Measurements from ENCODE around the gene MACO1. TPM values are rescaled to one million over a fixed set of nuclear protein-coding genes. Genes with fewer than 3 reads are reported as not detected.

The MACO1 gene
- total RNA-seq, 1 donor: 19.9 TPM

DNA sequence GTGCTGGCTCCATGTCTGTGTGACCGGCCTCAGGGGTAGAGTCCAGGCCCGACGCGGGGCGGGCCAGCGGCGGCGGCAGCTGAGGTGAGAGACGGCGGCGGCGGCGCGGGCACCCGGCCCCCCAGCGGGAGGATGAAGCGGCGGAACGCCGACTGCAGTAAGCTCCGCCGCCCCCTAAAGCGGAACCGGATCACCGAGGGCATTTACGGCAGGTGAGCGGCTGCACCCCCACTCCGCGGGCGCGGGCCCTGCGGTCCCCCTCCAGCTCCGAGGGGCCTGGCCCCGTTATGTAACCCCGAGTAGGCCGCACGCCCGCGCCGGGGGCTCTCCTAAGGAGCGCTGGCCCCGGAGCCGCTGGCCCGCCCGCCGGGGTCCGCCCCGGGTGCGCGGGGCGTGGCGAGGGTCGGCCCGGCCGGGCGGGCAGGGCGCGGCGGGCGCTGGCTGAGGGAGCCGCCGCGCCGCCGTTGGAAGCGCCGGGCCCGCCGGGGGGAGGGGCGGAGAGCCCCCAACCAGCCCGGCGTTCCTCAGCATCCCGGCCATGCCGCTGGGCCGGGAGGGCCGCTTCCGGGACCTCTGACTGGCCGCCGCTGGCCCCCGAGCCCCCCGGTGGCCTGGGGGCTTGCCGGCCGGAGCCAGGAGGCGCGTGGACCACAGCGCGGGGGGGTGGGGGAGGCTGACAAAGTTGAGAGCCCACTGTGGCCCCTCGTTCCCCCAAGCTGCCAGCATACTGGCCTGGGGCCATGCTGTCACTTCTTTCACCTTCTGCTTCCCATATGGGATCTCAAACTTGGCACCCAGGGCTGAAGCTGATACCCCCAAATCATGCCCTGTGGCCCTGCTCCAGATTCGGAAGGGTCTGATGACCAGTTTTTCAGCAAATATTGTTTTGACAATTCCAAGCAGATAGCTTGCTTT lies 527 bp downstream of the MACO1 start:
- TF ChIP-seq, protein P1, sequence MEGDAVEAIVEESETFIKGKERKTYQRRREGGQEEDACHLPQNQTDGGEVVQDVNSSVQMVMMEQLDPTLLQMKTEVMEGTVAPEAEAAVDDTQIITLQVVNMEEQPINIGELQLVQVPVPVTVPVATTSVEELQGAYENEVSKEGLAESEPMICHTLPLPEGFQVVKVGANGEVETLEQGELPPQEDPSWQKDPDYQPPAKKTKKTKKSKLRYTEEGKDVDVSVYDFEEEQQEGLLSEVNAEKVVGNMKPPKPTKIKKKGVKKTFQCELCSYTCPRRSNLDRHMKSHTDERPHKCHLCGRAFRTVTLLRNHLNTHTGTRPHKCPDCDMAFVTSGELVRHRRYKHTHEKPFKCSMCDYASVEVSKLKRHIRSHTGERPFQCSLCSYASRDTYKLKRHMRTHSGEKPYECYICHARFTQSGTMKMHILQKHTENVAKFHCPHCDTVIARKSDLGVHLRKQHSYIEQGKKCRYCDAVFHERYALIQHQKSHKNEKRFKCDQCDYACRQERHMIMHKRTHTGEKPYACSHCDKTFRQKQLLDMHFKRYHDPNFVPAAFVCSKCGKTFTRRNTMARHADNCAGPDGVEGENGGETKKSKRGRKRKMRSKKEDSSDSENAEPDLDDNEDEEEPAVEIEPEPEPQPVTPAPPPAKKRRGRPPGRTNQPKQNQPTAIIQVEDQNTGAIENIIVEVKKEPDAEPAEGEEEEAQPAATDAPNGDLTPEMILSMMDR (IDR thresholded peaks at IDR 0.05; ENCODE audit: insufficient read depth, low read depth, low read length): no peak
- DNase-seq (ENCODE audit: low read depth): no peak
- H3K4me3 ChIP-seq (ENCODE audit: low read depth, low read length): peak overlapping the region; percentile 78

DNA sequence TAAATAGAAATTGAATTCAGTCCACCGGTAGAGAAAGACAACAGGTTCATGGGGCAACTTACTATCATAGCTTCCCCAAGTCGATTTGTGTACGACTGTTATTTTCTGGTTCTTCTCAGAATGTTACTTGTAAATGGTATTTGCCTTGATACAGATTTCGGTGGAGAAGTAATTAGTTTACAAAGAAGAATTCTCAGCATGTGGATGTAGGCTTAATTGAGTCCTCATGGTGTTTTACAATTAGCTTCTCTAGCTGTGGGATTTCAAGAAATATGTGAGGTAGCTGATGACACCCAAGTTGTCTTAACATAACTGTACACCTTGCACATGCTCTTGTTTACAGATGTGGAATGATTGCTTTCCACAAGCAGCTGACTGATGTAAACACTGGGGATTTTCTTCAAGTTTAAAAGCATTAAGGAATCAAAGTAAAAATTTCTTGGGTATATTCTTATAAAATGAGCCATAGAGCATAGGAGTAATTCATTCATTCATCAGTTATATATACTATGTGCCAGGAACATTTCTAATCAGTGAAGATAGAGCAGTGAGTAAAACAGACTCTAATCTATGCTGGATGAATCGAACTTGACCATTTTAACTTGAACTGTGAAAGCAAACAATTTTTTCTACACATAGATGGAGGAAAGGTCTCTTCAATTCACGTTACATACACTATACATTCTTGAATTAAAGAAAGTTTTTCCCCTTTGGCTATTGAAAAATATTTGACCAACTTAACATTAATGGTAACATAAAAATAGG lies 1.4 kb downstream of the MACO1 start:
- TF ChIP-seq, protein P1 (IDR thresholded peaks at IDR 0.05; ENCODE audit: insufficient read depth, low read depth, low read length): no peak
- peak; percentile 42 for DNase-seq (ENCODE audit: low read depth)
- H3K4me3 ChIP-seq (ENCODE audit: low read depth, low read length): peak overlapping the region; percentile 78

DNA sequence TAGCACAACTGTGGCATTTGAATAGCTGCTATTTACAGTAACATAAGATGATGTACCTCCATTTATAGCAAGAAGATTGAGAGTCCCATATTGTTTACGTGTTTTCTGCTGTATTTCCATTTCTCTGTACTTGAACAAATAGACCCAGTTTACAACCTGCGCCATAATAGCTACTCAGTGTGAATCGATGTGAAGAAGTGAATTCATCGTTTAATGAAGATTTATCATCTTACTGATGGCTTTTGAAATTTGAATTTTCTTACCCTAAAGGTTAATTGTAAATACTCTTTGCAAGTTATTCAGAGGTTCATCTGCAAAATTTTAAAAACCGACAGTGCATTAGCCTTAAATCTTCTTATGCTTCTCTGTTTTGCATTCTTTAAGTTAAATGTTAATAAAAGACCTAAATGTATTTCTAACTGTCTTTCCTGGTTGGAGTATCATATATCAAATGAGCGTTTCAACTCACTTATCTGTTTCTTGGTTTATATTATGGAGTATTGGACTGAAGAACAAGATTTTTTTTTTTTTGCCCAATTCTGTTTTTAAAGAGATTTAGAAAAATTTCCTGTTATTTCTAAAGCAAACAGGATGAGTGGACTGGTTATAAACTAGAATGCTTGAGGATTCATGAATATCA lies 2.2 kb downstream of the MACO1 start:
- TF ChIP-seq, protein P1 (IDR thresholded peaks at IDR 0.05; ENCODE audit: insufficient read depth, low read depth, low read length): no peak
- H3K4me3 ChIP-seq (ENCODE audit: low read depth, low read length): no peak overlapping the region
- no peak for DNase-seq (ENCODE audit: low read depth)

DNA sequence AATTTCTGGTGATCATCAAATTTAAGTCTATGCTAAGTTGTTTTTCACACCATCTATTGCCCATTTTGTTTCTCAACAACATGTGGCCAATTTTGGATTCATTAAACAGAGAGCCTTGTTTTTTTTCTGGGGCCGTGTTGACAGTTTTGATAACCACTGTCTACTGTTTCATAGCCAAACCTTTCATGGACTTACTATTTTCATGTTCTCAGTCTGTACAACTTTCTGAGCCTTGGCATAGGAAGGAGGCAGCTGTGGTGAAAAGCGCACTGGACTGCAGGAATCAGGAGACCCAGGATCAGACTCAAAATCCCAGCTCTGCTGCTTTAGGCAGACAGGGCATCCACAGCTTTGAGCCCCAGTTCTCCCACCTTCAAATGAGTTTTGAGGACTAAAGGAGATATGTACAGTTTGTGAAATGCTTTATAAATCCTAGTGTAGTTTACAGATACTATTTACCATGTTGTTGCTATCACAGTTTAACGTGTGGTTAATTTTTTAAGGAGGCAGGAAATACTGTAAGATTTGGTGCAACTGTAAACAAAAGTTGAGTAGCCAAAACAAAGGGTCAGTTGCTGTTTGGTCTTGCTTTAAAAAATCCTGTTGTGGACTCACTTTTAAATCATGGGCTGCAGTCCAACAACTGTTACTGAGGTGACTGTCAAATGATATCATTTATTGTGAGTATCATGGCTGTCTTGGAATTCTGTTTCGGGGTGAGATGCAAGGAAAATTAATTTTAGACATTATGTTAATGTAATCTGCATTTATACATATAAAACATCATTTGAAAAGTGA lies 2.9 kb downstream of the MACO1 start:
- TF ChIP-seq, protein P1 (IDR thresholded peaks at IDR 0.05; ENCODE audit: insufficient read depth, low read depth, low read length): no peak
- peak; percentile 51 for DNase-seq (ENCODE audit: low read depth)
- no peak overlapping the region for H3K4me3 ChIP-seq (ENCODE audit: low read depth, low read length)

DNA sequence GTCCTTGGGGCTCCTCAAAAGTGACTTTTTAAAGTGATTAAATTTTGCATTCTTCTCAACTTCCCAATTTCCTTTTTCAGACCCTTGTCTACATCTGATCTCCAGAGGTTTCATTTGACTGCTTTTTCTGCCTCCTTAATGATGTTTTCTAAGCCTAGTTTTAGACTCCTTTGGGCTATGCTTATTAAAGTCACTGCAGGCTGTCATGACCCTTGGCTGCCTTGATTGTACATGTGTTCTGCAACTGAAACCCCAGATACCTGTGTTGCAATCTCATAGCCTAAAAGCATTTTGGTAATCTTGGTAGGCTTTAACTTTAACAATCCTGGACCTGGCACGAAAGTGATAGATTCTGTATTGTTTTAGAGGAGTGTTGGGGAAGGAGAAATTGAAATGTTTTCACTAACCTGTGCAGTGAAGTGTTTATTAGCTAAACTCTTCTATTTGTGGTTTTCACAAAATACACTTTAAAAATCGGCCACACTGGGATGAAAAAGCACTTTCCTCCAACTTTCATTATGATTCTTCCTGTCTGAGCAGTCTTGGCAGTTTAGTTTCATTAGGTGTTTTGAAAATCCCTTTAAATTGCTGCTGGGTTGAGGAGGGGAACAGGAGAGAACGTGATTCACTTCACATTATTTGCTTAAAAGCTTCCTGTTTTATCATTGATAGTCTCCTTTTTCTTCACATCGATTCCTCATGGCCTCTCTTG lies 4.9 kb downstream of the MACO1 start:
- TF ChIP-seq, protein P1 (IDR thresholded peaks at IDR 0.05; ENCODE audit: insufficient read depth, low read depth, low read length): no peak
- H3K4me3 ChIP-seq (ENCODE audit: low read depth, low read length): no peak overlapping the region
- DNase-seq (ENCODE audit: low read depth): peak; percentile 57

Data from fibroblast of villous mesenchyme (primary cell).